Kasumi-1 (cell line): ENCODE measurements around the gene WDR27.
"Not testable (repeated sequence)": the region's sequence is repeated elsewhere in the genome, so short reads cannot be mapped to it uniquely, and the experiment has no call there.

Source experiments
- DNase-seq, 2 experiments: peaks; one replicate each; lab custom pipeline; 2025; lab: John Stamatoyannopoulos, UW

WDR27 gene

DNA sequence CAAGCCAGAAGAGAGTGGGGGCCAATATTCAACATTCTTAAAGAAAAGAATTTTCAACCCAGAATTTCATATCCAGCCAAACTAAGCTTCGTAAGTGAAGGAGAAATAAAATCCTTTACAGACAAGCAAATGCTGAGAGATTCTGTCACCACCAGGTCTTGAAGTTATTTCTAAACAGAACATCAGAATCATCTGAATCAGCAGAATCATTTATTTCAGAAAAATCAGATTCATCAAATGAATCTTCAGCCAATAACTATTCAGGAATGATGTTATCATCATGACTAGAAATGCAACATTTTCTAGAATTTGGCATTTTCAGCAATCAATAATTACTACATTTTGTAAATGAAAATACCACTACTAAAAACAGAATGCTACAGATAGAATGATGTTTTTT, 100.7 kb downstream of the WDR27 start:
- not testable (repeated sequence) for DNase-seq

GRCh38 chr6:169592558-169592957, 109.3 kb downstream of the WDR27 start:
- DNase-seq: no peak

- DNase-seq: no peak
Observed at GRCh38 chr6:169591616-169592015, 110.2 kb downstream of the WDR27 start.

GRCh38 chr6:169590376-169590939, 111.4 kb downstream of the WDR27 start:
- DNase-seq: no peak

DNA sequence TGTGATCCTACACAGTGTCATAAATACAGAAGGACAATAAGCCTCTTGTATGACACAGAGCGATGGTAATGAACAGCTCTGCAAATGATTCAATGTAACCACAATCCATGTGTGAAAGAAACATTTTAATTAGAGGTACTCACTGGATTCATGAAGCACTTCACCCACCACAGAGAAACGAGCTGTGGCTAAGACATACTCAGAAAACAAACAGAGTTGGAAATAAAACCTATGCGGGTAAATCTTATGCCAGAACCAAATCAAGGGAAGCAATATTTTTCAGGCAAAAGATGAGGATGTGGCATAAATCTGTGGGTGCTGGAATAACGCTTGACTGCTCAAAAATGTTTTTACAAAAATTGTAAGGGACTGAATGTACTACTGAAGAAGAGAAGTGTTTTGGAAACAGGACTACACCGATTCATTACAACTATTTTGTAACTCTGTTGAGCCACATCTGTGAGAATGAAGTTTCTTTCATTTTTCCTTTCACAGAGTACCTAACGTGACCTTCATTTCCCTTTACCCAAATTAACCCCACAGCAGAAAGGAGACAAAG, 112.1 kb downstream of the WDR27 start:
- DNase-seq: no peak

GRCh38 chr6:169589293-169589692, 112.5 kb downstream of the WDR27 start:
- DNase-seq: no peak

DNA sequence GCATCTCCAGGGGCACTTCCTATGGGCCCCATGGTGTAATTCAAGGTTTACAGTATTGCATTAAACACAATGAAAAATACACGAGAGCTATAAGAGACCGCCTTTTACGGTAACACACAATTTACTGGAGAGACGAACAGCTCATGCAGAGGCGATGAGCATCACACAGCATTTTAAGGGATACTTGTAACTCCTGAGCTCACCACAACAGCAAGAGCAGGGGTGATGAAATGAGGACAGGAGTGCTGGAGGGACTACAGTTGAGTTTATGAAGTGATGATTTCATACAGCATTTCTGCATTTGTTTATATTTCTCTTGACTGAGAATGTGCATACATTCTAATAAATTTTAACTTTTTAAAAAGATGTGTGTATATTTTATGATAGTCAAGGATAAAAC, 113.9 kb downstream of the WDR27 start:
- no peak for DNase-seq

GRCh38 chr6:169583886-169584541, 117.8 kb downstream of the WDR27 start:
- no peak for DNase-seq

- no peak for DNase-seq
Observed at GRCh38 chr6:169579407-169580111, 122.3 kb downstream of the WDR27 start.

GRCh38 chr6:169577974-169578373, 123.9 kb downstream of the WDR27 start:
- no peak for DNase-seq

GRCh38 chr6:169577236-169577635, 124.6 kb downstream of the WDR27 start:
- no peak for DNase-seq

- DNase-seq: no peak
Observed at GRCh38 chr6:169575821-169576220, 126.0 kb downstream of the WDR27 start.

- no peak for DNase-seq
Observed at GRCh38 chr6:169575365-169575764, 126.5 kb downstream of the WDR27 start.

- no peak for DNase-seq
Observed at GRCh38 chr6:169574420-169574819, 127.4 kb downstream of the WDR27 start.

DNA sequence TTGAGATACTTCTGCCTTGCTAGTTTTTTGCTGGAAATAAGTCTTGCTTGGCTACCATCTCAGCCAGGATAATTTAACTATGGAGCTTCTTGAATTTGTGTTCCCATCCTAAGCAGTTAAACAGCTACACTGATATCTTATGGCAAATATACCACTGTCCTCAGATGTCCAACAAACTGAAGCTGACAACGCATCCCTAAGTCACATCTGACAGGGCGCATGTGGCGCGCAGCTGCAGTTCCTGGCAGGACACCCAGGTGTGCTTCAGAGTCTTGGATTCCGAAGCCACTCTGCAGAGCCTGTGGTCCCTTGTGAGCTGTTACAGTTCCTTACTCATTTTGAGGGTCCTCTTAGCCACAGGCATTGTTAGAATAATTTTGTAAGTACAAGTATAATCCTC, 127.9 kb downstream of the WDR27 start:
- no peak for DNase-seq

DNA sequence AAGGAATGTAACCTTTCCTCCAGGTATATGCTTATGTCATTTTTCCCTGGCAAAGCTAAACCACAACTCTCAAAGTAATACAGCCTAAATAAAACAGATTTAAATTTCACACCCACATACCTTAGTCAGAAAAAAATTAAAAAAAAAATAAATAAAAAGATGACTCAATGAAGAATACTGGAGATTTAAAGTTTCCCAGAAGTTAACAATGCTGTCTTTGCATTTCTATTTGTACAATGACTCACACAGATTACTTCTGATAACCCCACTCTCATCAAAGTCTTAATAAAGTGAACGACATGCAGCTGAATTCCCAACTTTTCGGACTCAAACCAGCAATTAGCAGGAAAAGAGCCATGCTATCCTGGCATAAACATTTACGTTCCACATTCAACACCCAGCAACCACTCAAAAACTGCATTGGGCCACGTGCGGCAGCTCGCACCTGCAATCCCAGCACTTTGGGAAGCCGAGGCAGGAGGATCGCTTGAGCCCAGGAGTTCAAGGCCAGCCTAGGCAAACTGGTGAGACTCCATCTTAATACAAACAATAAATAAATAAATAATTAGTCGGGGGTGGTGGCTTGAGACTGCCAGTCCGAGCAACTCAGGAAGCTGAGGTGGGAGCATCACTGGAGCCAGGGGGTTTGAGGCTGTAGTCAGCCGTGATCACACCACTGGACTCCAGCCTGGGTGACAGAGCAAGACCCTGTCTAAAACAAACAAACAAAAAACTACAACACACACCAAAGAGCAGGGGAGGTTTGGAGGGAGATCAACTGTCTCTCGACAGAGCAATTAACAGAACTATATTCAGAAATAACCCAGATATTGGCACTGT, 130.5 kb downstream of the WDR27 start:
- DNase-seq: no peak

GRCh38 chr6:169568314-169569087, 133.3 kb downstream of the WDR27 start:
- no peak for DNase-seq

- no peak for DNase-seq
Observed at GRCh38 chr6:169567819-169568218, 134.0 kb downstream of the WDR27 start.

- no peak for DNase-seq
Observed at GRCh38 chr6:169566961-169567750, 134.7 kb downstream of the WDR27 start.

- DNase-seq: no peak
Observed at GRCh38 chr6:169566319-169566718, 135.5 kb downstream of the WDR27 start.
